Measurements from ENCODE around the gene HUS1. TPM values are rescaled to one million over a fixed set of nuclear protein-coding genes. Genes with fewer than 3 reads are reported as not detected.
"Not testable (repeated sequence)": the region's sequence is repeated elsewhere in the genome, so short reads cannot be mapped to it uniquely, and the experiment has no call there.

HUS1 gene
- total and polyA plus RNA-seq, 11 donors: 10.9 to 43.3 (median 26.3) TPM

GRCh38 chr7:47932466-47933037, 46.9 kb downstream of the HUS1 start:
- no peak for TF ChIP-seq POLR2A (IDR thresholded peaks at IDR 0.05)
- TF ChIP-seq, protein P1, sequence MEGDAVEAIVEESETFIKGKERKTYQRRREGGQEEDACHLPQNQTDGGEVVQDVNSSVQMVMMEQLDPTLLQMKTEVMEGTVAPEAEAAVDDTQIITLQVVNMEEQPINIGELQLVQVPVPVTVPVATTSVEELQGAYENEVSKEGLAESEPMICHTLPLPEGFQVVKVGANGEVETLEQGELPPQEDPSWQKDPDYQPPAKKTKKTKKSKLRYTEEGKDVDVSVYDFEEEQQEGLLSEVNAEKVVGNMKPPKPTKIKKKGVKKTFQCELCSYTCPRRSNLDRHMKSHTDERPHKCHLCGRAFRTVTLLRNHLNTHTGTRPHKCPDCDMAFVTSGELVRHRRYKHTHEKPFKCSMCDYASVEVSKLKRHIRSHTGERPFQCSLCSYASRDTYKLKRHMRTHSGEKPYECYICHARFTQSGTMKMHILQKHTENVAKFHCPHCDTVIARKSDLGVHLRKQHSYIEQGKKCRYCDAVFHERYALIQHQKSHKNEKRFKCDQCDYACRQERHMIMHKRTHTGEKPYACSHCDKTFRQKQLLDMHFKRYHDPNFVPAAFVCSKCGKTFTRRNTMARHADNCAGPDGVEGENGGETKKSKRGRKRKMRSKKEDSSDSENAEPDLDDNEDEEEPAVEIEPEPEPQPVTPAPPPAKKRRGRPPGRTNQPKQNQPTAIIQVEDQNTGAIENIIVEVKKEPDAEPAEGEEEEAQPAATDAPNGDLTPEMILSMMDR (IDR thresholded peaks at IDR 0.05): no peak
- H3K4me1 ChIP-seq: peaks cover 0 to 11% (median under 1%) of the 10 kb centered on the region in 12 donors
- H3K27me3 ChIP-seq: no peaks in the 10 kb centered on the region
- DNase-seq (no peak), ATAC-seq (peak in 3 of 4 donors; percentile 58 to 61 (median 60))
- WGBS, 4 donors: 84 to 89% (median 86%) methylated on average over 8 to 11 of the region's 11 CpGs
- intact Hi-C loops (cut with DNase I): no loop called here
- H3K4me3 ChIP-seq: no peak overlapping the region
- H3K27ac ChIP-seq: no peak overlapping the region
- H3K9me3 ChIP-seq: no peaks in the 10 kb centered on the region
- peaks cover 0 to 43% (median 0%) of the 10 kb centered on the region in 9 donors for H3K36me3 ChIP-seq

DNA sequence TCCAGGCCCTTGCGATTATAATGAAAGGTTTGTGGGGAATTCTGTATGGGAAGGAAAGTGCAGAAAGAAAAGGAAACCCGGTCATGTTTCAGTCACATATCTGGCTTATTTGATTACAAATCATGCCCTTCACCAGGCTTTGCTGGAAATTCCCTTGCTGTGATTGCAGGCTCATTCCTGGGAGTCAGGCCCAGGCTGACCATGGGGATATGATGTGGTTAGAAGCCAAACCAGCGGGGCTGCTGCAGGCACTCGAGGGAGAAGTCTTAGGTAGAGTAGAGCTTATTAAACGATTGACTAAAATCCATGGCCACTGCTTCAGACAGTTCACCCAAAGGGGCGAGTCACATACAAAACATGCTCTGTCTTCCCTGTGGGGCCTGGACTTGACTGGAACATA, 47.4 kb downstream of the HUS1 start:
- TF ChIP-seq POLR2A (IDR thresholded peaks at IDR 0.05): no peak
- TF ChIP-seq, protein P1 (IDR thresholded peaks at IDR 0.05): no peak
- Histone ChIP-seq H3K27me3 (no peaks in the 10 kb centered on the region), H3K4me1 (peaks cover 0 to 11% (median 0%) of the 10 kb centered on the region in 12 donors), H3K36me3 (peaks cover 0 to 48% (median 0%) of the 10 kb centered on the region in 9 donors), H3K27ac (no peak overlapping the region), H3K9me3 (no peaks in the 10 kb centered on the region), H3K4me3 (no peak overlapping the region)
- intact Hi-C loops (cut with DNase I): no loop called here
- ATAC-seq (peak in 2 of 4 donors; percentile 20 to 66), DNase-seq (no peak)
- WGBS, 4 donors: 46 to 69% (median 66%) methylated on average over 6 of the region's 6 CpGs

DNA sequence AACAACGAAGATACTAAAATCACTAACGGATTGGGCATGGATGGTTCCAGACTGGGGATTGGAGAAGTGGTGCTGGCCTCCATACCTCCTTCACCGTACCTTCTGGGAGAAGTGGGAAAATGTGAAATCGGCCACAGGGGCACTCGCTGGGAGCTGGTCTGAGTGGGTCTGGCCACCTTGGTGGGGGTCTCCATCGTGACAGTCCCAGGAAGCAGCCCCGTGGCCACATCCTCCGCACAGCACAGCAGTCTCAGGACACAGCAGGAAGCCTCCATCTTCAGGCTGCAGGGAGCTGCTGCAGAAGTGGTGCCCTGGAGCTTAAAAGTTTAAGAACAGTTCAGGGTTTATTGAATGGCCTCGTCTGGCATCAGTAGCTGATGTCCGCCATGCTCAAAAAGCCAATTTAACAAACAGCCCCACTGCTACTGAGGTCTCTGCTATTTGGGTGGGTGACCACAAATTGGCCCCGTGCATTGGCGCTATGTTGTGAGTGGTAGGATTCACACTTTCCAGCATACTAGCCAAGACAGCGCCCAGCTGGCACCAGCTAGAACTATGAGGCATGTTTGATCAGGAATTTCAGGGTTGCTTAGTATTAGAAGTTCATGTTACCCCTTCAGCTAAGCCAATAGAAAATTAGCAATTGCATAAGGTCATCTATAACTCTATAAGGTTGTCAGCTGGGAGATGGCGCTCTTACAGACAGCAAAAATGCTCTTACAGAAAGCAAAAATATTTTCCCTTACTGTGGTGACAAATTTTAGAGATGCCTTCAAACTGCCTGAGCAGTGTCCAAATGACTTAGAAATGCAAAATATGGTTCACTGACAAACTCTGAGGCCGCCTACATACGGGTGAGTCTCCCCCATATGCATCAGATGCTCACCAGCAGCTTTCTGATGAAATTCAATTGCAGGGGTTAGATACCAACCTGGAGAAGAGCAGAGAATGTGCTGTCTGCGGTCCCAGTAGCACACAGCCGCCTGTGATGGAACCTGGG, 48.1 kb downstream of the HUS1 start:
- no peak for TF ChIP-seq POLR2A (IDR thresholded peaks at IDR 0.05)
- TF ChIP-seq, protein P1 (IDR thresholded peaks at IDR 0.05): no peak
- 93 to 98% (median 95%) methylated on average over 16 to 18 of the region's 18 CpGs for WGBS, 4 donors
- intact Hi-C loops (cut with DNase I): no loop called here
- H3K9me3 ChIP-seq: no peaks in the 10 kb centered on the region
- DNase-seq (no peak), ATAC-seq (peak in 1 of 4 donors; percentile 29)
- no peak overlapping the region for H3K27ac ChIP-seq
- H3K36me3 ChIP-seq: peaks cover 0 to 52% (median 0%) of the 10 kb centered on the region in 9 donors
- H3K4me1 ChIP-seq: peaks cover 0 to 11% (median 0%) of the 10 kb centered on the region in 12 donors
- no peaks in the 10 kb centered on the region for H3K27me3 ChIP-seq
- H3K4me3 ChIP-seq: no peak overlapping the region

DNA sequence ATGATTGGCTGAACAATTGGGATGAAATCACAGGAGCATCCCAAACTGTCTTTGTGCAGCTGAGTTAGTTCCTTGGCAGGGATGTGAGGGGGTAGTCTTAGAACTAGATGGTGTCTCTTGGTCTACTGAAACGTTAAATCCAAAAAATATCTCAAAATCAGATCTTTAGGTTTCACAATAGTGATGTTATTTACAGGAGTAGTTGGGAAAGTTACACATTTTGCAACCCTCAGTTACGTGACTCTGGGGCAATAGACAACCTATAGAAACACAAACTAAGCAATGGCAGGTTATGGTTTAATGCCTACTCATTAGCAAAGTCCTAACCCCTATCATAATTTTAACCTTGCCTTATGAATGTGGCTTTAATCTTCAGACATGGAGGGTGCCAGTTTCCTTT, 55.1 kb downstream of the HUS1 start:
- no peak for TF ChIP-seq POLR2A (IDR thresholded peaks at IDR 0.05)
- TF ChIP-seq, protein P1 (IDR thresholded peaks at IDR 0.05): no peak
- WGBS, 4 donors: 66 to 78% (median 70%) methylated on average over 2 of the region's 2 CpGs
- Histone ChIP-seq H3K27ac (no peak overlapping the region), H3K36me3 (peaks cover 0 to 30% (median 0%) of the 10 kb centered on the region in 9 donors), H3K9me3 (peaks cover 0 to 6% (median 0%) of the 10 kb centered on the region in 12 donors), H3K4me3 (no peak overlapping the region), H3K4me1 (no peaks in the 10 kb centered on the region), H3K27me3 (no peaks in the 10 kb centered on the region)
- no peak for ATAC-seq
- DNase-seq: no peak
- intact Hi-C loops (cut with DNase I): no loop called here

GRCh38 chr7:47923081-47923875, 56.1 kb downstream of the HUS1 start:
- H3K27me3 ChIP-seq; H3K4me1 ChIP-seq; ATAC-seq; H3K27ac ChIP-seq; H3K4me3 ChIP-seq; DNase-seq; H3K9me3 ChIP-seq; intact Hi-C loops (cut with DNase I): not testable (repeated sequence)
- 47 to 70% (median 61%) methylated on average over 8 of the region's 8 CpGs for WGBS, 4 donors
- H3K36me3 ChIP-seq: peaks cover 0 to 22% (median 0%) of the 10 kb centered on the region in 9 donors

DNA sequence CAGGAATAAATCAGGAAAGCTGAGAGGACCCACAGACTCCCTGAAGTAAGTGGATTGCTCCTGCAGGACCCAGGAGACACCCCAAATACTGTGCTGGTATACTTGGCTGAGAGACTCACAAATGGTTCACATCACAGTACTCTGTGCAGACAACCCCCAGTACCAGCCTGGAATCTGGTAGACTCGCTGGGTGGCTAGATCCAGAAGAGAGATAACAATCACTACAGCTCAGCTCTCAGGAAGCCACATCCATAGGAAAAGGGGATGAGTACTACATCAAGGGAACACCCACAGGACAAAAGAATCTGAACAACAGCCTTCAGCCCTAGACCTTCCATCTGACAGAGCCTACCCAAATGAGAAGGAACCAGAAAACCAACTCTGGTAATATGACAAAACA, 62.9 kb downstream of the HUS1 start:
- H3K27ac ChIP-seq; DNase-seq; H3K9me3 ChIP-seq; intact Hi-C loops (cut with DNase I); H3K4me3 ChIP-seq; ATAC-seq; H3K4me1 ChIP-seq; H3K36me3 ChIP-seq; H3K27me3 ChIP-seq: not testable (repeated sequence)
- 54 to 88% (median 63%) methylated on average over 1 of the region's 1 CpG for WGBS, 4 donors

Data from heart left ventricle (tissue), 16 donors.